DMS114 treated with DMSO at 0.1 percent for 48 hours (cell line): ENCODE data around the gene BLTP2.

Source experiments
- DNase-seq: peaks from one replicate; lab custom pipeline; 2025; ENCODE audit not compliant: unreplicated experiment; lab: John Stamatoyannopoulos, UW

Gene BLTP2

DNA sequence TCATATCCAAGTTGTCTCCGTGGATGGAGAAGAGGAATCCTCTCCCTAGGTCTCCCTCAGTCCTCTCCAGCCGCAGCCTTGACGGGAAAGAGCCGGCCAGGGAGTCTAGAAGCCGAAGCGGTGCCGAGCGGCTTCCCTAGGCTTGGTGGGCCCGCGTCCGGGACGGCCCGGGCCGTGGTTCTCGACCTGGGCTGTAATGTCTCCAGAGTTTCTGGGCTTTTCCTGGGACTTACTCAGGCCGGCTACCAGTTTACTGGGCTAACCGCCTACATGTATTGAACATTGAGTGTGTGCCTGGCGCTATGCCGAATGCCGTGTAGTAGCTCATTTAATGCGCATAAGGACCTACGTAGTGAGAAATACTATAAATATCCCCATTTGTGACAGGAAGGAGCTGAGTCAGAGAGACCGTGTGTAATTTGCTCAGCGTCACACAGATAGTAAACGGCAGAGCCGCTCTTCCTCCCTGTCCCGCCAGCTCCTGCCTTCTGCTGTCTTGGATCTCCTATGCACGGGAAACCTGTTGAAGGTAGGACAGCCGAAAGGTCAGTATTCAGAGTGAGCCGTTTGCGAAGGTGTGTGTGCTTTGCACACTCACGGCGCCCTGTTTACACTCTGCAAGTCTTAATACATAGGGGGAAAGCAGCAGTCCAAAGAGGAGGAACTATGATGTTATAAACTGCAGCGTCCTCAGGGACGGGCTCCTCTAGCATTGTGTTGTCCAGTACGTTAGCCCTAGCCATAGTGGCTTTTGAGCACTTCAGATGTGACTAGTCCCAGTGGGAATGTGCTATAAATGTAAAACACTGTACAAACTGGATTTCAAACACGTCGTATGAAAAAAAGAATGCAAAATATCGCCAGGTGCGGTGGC, 45.4 kb downstream of the BLTP2 start:
- peak; percentile 52 for DNase-seq

DNA sequence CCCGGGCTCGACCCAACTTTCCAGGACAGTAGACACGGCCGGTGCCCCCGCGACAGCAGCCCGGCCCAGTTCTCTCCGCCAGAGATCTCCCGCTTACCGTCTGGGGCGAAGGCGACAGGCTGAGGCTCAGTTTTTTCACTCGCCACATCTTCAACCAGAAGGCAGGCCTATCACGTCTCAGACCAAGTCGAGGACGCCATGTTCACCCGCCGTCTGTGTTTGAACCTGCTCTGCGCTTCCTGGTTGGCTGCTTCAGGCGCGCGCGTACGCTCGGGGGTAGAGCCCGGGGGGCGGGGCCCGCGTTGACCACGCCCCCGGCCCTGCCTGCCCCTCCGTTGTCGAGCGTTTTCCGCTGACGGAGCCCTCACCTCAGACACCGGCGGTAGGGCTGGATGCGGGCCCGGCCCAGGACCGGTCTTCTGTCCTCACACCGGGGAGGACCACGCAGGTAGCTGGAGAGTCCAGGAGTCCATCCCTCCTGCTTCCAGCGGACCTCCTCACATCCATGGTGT, 46.1 kb downstream of the BLTP2 start, which contains the start of gene SPAG5:
Gene SPAG5, minus strand, starts transcription at position 227 of the 512 bp plus-strand sequence. Its CDS starts 79 bp downstream, at position 148.
- DNase-seq, result peak; percentile 87

DNA sequence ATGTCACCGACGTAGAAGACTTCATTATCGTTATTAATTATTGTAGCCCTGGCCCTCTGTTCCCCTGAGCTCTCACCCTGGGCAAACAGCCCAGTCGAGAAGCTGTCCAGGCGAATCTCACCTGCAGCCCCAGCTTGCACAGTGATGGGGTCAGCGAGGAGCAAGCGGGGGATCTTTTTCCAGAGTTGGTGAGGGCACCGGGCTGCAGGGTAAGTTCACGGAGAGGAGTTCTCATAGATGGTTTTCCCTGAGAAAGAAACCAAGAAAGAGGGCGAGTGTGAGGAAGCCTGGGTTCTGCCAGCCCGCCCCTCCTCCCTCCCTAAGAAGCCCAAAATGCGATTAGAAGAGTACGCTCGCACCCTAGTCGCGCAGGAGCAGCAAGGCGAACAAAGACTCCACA, 46.6 kb downstream of the BLTP2 start:
- no peak for DNase-seq

DNA sequence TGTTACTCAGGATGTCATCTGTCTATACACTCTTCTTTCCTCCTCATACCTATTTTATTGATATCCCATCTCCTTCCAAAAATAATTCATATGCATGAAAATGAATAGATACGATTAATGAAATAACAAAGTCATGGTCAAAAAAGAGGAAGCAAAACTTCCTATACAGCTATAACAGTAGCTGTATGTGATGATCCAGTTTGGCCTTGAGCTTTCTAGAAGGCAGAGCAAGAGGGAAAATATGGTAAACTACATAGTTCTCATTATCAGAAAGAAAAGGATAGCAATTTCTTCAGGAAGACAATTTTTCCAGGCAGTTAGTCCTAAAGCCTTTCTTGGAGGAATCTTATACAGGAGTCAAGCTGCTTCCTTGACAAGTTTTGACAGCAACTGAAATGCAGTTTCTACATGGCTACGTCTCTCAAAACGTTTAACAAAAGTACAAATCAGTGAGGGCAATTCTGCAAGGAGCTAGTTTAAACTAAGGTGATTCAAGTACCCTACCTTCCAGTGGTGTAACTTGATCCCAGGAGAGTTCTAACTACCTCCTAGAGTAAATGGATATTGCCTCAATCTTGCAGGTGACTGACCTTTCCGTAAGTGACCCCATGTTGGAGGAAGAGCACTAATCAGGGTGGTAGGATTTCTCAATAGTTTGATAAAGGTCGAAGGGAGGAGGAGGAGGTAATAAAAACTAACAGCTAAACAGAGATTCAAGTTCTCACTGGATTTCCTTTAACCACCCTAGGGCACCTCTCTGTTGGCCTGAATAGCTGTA, 47.2 kb downstream of the BLTP2 start:
- no peak for DNase-seq
